GM21737 (cell line): ENCODE data around the gene RNASEH2A.

Source experiments
- ATAC-seq: cut with Tn5 transposase; IDR thresholded peaks from one replicate; pipeline ENCODE4 v1.9.1; 2021; ENCODE audit warnings: mild to moderate bottlenecking, moderate library complexity; ENCODE audit not compliant: unreplicated experiment

RNASEH2A gene

GRCh38 chr19:12858041-12858928 is 51.9 kb downstream of the RNASEH2A start:
- no peak for ATAC-seq

GRCh38 chr19:12859546-12859945 is 53.2 kb downstream of the RNASEH2A start:
- ATAC-seq = no peak
